HL-60/S4 treated with phorbol 12-myristate 13-acetate at 8.2 ng/mL for 4 days and 3 days (cell line): ENCODE measurements around the gene C3orf20.

Source experiments
- in situ Hi-C: fragments of 300-500 bp; cut with MboI; formaldehyde crosslinking; loops from 2 replicates; pipeline ENCODE4 v1.15.0; 2022; ENCODE audit warnings: low sequenced_read_pairs

C3orf20 gene

GRCh38 chr3:14771593-14772497, 96.9 kb downstream of the C3orf20 start:
- in situ Hi-C loops: no loop called here

GRCh38 chr3:14772533-14773138, 97.7 kb downstream of the C3orf20 start:
- in situ Hi-C loops: no loop called here

- in situ Hi-C loops: no loop called here
These were observed 98.3 kb downstream of the C3orf20 start for GRCh38 chr3:14773281-14773680.

GRCh38 chr3:14773691-14774128, 98.8 kb downstream of the C3orf20 start:
- in situ Hi-C loops: no loop called here

- in situ Hi-C loops: no loop called here
These were observed 99.5 kb downstream of the C3orf20 start for GRCh38 chr3:14774431-14774830.

GRCh38 chr3:14775011-14775410, 100.1 kb downstream of the C3orf20 start:
- in situ Hi-C loops: no loop called here

- in situ Hi-C loops: no loop called here
These were observed 100.6 kb downstream of the C3orf20 start for GRCh38 chr3:14775563-14775962.

GRCh38 chr3:14779069-14779685, 104.2 kb downstream of the C3orf20 start:
- in situ Hi-C loops: no loop called here

- in situ Hi-C loops: loop anchor here (10.0 kb wide), 1 partner anchor 106 kb away; the partner anchor contains the start of gene C3orf20
These were observed 106.1 kb downstream of the C3orf20 start for GRCh38 chr3:14780927-14781507.

GRCh38 chr3:14783480-14784086, 108.6 kb downstream of the C3orf20 start:
- in situ Hi-C loops: loop anchor here (10.0 kb wide), 1 partner anchor 109 kb away; the partner anchor contains the start of gene C3orf20

- in situ Hi-C loops: loop anchor here (10.0 kb wide), 1 partner anchor 109 kb away; the partner anchor contains the start of gene C3orf20
These were observed 109.2 kb downstream of the C3orf20 start for GRCh38 chr3:14784087-14784681.

GRCh38 chr3:14785207-14786155, 110.5 kb downstream of the C3orf20 start:
- in situ Hi-C loops: loop anchor here (10.0 kb wide), 1 partner anchor 111 kb away; the partner anchor contains the start of gene C3orf20

GRCh38 chr3:14786369-14786768, 111.4 kb downstream of the C3orf20 start:
- in situ Hi-C loops: loop anchor here (10.0 kb wide), 1 partner anchor 112 kb away; the partner anchor contains the start of gene C3orf20

- in situ Hi-C loops: loop anchor here (10.0 kb wide), 1 partner anchor 113 kb away; the partner anchor contains the start of gene C3orf20
These were observed 112.7 kb downstream of the C3orf20 start for GRCh38 chr3:14787630-14788029.

- in situ Hi-C loops: loop anchor here (10.0 kb wide), 1 partner anchor 114 kb away; the partner anchor contains the start of gene C3orf20
These were observed 113.7 kb downstream of the C3orf20 start for GRCh38 chr3:14788644-14789043.

- in situ Hi-C loops: loop anchor here (10.0 kb wide), 1 partner anchor 114 kb away; the partner anchor contains the start of gene C3orf20
These were observed 114.3 kb downstream of the C3orf20 start for GRCh38 chr3:14789221-14789620.

- in situ Hi-C loops: loop anchor here (10.0 kb wide), 2 partner anchors 115 to 135 kb away; partner anchors contain the start of gene C3orf20
These were observed 114.8 kb downstream of the C3orf20 start for GRCh38 chr3:14789640-14790285.

- in situ Hi-C loops: loop anchor here (10.0 kb wide), 1 partner anchor 133 kb away; no protein-coding TSS in a partner anchor
These were observed 116.5 kb downstream of the C3orf20 start for GRCh38 chr3:14791343-14791945.
